Measurements from ENCODE around the gene PACS2. TPM values are rescaled to one million over a fixed set of nuclear protein-coding genes. Genes with fewer than 3 reads are reported as not detected.

PACS2 gene
- total and polyA plus RNA-seq, 2 donors (not counting 3 experiments of a cell fraction or from before 2014, with no cell fraction given) = 52.7 to 86.3 TPM

DNA sequence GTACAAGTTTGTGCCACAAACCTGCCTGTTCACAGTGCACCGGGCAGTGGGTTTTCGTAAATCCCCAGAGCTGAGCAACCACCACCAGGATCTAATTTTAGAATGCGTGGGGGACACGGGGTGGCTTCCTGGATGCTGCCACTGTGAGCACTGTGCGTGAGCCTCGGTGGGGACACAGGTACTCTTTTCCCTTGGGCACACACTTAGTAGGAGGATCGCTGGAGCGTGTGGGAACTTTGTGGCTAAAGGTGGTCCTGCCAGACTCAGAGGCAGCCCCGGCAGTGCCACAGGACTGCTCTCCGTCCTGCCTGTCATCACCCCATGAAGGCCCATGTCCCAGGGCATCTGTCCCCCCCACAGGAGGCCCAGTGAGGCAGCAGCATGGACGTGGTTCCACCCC, 45.1 kb upstream of the PACS2 start:
- Histone ChIP-seq H3K9ac (replicated peaks; ENCODE audit: extremely low read depth, insufficient read depth, low read length) (no peak overlapping the region), H3K4me2 (ENCODE audit: insufficient read depth, low read length) (no peak overlapping the region), H3K27ac (ENCODE audit: insufficient read depth, low read depth, low read length) (no peak overlapping the region), H3K9me1 (replicated peaks; ENCODE audit: control insufficient read depth, extremely low read depth, insufficient read depth, low read length) (no peaks in the 10 kb centered on the region), H3K79me2 (ENCODE audit: control insufficient read depth, insufficient read depth, low read length) (peaks cover 2% of the 10 kb centered on the region), H3K9me3 (replicated peaks; ENCODE audit: control insufficient read depth, insufficient read depth, low read length) (no peaks in the 10 kb centered on the region), H3K36me3 (ENCODE audit: control insufficient read depth in 2 of 2, extremely low read depth in 1 of 2, insufficient read depth in 2 of 2, low read length in 2 of 2) (peaks cover 0 to 5% of the 10 kb centered on the region in 2 experiments), H2AFZ (ENCODE audit: low read depth, low read length) (no peak overlapping the region), H4K20me1 (replicated peaks; ENCODE audit: control insufficient read depth, extremely low read depth, insufficient read depth, low read length) (no peaks in the 10 kb centered on the region), H3K4me1 (ENCODE audit: control insufficient read depth, extremely low read depth, insufficient read depth, low read length) (no peaks in the 10 kb centered on the region), H3K4me3 (replicated peaks in 1 of 3; ENCODE audit: insufficient read depth in 1 of 3, low read depth in 1 of 3, low read length in 3 of 3) (no peak overlapping the region), H3K27me3 (ENCODE audit: control insufficient read depth in 2 of 2, insufficient read depth in 2 of 2, low read length in 2 of 2) (no peaks in the 10 kb centered on the region)
- dilution Hi-C loops (cut with MboI; ENCODE audit: extremely low pct_ligation_motif_present, low sequenced_read_pairs) = no loop called here
- ChIA-PET POLR2A (no interaction called here), CTCF (interaction anchor here (1.4 to 1.8 kb wide), 2 partner anchors 21 to 83 kb away, joined by 4 to 6 read pairs; partner anchors contain the start of gene BTBD6)
- intact Hi-C loops (cut with micrococcal nuclease) = no loop called here
- no TSS peak for BruUV-seq (replicated peaks)
- no peak for FAIRE-seq
- TF ChIP-seq, protein P1, sequence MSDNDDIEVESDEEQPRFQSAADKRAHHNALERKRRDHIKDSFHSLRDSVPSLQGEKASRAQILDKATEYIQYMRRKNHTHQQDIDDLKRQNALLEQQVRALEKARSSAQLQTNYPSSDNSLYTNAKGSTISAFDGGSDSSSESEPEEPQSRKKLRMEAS (IDR thresholded peaks at IDR 0.05; ENCODE audit: insufficient read depth, insufficient read length) = no peak
- TF ChIP-seq MYC (IDR thresholded peaks at IDR 0.05; ENCODE audit: low read depth, low read length) = no peak
- DNase-seq (ENCODE audit: low read depth, low spot score) = no peak

DNA sequence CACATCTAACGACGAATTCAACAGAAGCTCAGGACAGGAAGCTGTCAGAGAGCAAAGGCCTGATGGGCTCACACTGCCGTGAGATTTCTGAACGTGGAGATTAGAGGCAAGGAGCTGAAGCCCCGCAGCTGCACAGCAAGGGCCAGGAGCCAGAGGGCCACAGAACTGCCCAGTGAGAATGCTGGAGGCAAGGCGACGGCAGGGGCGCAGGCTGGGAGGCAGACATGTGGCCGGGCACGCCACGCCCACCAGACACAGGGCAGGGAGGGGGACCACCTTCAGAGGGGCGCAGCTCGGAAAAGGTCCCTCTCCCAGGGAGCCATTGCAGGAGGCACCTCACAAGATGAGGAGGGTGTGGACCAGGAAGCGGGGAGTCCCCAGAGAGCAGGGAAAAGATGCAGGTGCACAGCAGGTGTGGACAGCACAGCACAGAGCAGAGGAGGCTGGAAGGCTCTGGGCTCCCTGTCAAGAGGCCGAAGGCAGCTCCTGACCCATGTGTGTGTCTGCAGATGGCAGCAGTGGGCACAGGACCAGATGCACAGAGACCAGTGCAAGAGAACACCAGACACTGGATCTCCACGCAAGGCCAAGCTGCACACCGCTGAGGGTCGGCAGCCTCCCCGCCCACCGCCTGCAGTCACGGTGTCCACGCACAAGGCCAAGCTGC, 43.2 kb upstream of the PACS2 start:
- Histone ChIP-seq H3K9me3 (replicated peaks; ENCODE audit: control insufficient read depth, insufficient read depth, low read length) (no peaks in the 10 kb centered on the region), H3K9me1 (replicated peaks; ENCODE audit: control insufficient read depth, extremely low read depth, insufficient read depth, low read length) (no peaks in the 10 kb centered on the region), H2AFZ (ENCODE audit: low read depth, low read length) (no peak overlapping the region), H4K20me1 (replicated peaks; ENCODE audit: control insufficient read depth, extremely low read depth, insufficient read depth, low read length) (no peaks in the 10 kb centered on the region), H3K36me3 (ENCODE audit: control insufficient read depth in 2 of 2, extremely low read depth in 1 of 2, insufficient read depth in 2 of 2, low read length in 2 of 2) (peaks cover 0 to 5% of the 10 kb centered on the region in 2 experiments), H3K27ac (ENCODE audit: insufficient read depth, low read depth, low read length) (no peak overlapping the region), H3K27me3 (ENCODE audit: control insufficient read depth in 2 of 2, insufficient read depth in 2 of 2, low read length in 2 of 2) (no peaks in the 10 kb centered on the region), H3K4me1 (ENCODE audit: control insufficient read depth, extremely low read depth, insufficient read depth, low read length) (no peaks in the 10 kb centered on the region), H3K4me2 (ENCODE audit: insufficient read depth, low read length) (no peak overlapping the region), H3K9ac (replicated peaks; ENCODE audit: extremely low read depth, insufficient read depth, low read length) (no peak overlapping the region), H3K4me3 (replicated peaks in 1 of 3; ENCODE audit: insufficient read depth in 1 of 3, low read depth in 1 of 3, low read length in 3 of 3) (no peak overlapping the region), H3K79me2 (ENCODE audit: control insufficient read depth, insufficient read depth, low read length) (peaks cover 2% of the 10 kb centered on the region)
- FAIRE-seq = no peak
- BruUV-seq (replicated peaks) = no TSS peak
- dilution Hi-C loops (cut with MboI; ENCODE audit: extremely low pct_ligation_motif_present, low sequenced_read_pairs) (no loop called here), intact Hi-C loops (cut with micrococcal nuclease) (no loop called here)
- POLR2A ChIA-PET = no interaction called here
- no peak for TF ChIP-seq GATA2 (IDR thresholded peaks at IDR 0.05; ENCODE audit: insufficient read depth, insufficient read length, low read depth, low read length)
- TF ChIP-seq, protein P1 (IDR thresholded peaks at IDR 0.05; ENCODE audit: insufficient read depth, insufficient read length) = no peak
- no peak for TF ChIP-seq POLR2A (IDR thresholded peaks at IDR 0.05; ENCODE audit: low read depth, low read length)
- TF ChIP-seq, protein P2, sequence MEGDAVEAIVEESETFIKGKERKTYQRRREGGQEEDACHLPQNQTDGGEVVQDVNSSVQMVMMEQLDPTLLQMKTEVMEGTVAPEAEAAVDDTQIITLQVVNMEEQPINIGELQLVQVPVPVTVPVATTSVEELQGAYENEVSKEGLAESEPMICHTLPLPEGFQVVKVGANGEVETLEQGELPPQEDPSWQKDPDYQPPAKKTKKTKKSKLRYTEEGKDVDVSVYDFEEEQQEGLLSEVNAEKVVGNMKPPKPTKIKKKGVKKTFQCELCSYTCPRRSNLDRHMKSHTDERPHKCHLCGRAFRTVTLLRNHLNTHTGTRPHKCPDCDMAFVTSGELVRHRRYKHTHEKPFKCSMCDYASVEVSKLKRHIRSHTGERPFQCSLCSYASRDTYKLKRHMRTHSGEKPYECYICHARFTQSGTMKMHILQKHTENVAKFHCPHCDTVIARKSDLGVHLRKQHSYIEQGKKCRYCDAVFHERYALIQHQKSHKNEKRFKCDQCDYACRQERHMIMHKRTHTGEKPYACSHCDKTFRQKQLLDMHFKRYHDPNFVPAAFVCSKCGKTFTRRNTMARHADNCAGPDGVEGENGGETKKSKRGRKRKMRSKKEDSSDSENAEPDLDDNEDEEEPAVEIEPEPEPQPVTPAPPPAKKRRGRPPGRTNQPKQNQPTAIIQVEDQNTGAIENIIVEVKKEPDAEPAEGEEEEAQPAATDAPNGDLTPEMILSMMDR (IDR thresholded peaks at IDR 0.05; ENCODE audit: extremely low read depth in 1 of 2, insufficient read depth in 1 of 2, low read depth in 1 of 2, low read length in 2 of 2) = no peak
- no peak for TF ChIP-seq FOS (IDR thresholded peaks at IDR 0.05; ENCODE audit: borderline replicate concordance, insufficient read depth, low read length)
- TF ChIP-seq JUN (IDR thresholded peaks at IDR 0.05; ENCODE audit: borderline replicate concordance, insufficient read depth, insufficient read length, low read depth) = no peak
- no peak for TF ChIP-seq POLR2AphosphoS5 (IDR thresholded peaks at IDR 0.05; ENCODE audit: insufficient read depth, low read depth, low read length)
- TF ChIP-seq MYC (IDR thresholded peaks at IDR 0.05; ENCODE audit: low read depth, low read length) = no peak
- TF ChIP-seq EZH2 (IDR thresholded peaks at IDR 0.05; ENCODE audit: borderline replicate concordance, low read depth, low read length, severe bottlenecking) = no peak
- no peak for DNase-seq (ENCODE audit: low read depth, low spot score)
- CTCF ChIA-PET = interaction anchor here (1.1 to 1.4 kb wide), 3 partner anchors 11 to 81 kb away, joined by 4 to 5 read pairs (median 4); no protein-coding TSS in a partner anchor
